SK-N-SH treated with all-trans-retinoic acid at 6 μM for 48 hours (cell line): ENCODE results near the gene NPR3.

ENCODE experiments used
- ARNTL ChIP-seq: fragments of 450-650 bp; formaldehyde crosslinking; IDR thresholded peaks from 2 replicates; pipeline ENCODE4 v1.5.0; 2020; ENCODE audit warnings: low read depth, mild to moderate bottlenecking, moderate library complexity, borderline replicate concordance
- CSDC2 ChIP-seq: fragments of 250-450 bp; sonication (Bioruptor Pico); IDR thresholded peaks from 2 replicates; pipeline ENCODE4 v1.5.0; 2020; ENCODE audit warnings: mild to moderate bottlenecking, moderate library complexity
- ESRRG ChIP-seq: fragments of 250-450 bp; sonication (Bioruptor Pico); IDR thresholded peaks from 2 replicates; pipeline ENCODE4 v1.6.1; 2021; ENCODE audit warnings: mild to moderate bottlenecking
- PPARA ChIP-seq: fragments of 250-450 bp; sonication (Bioruptor Pico); IDR thresholded peaks from 2 replicates; pipeline ENCODE4 v1.5.0; 2020; ENCODE audit warnings: mild to moderate bottlenecking, borderline replicate concordance
- RARB ChIP-seq: fragments of 250-450 bp; sonication (Bioruptor Pico); IDR thresholded peaks from 2 replicates; pipeline ENCODE4 v1.8.0; 2021; ENCODE audit warnings: mild to moderate bottlenecking, moderate library complexity
- TOX ChIP-seq: fragments of 250-450 bp; sonication (Bioruptor Pico); IDR thresholded peaks from 2 replicates; pipeline ENCODE4 v1.8.0; 2021; ENCODE audit warnings: mild to moderate bottlenecking, moderate library complexity, borderline replicate concordance
- ZC3H10 ChIP-seq: fragments of 250-450 bp; sonication (Bioruptor Pico); IDR thresholded peaks from 2 replicates; pipeline ENCODE4 v1.5.1; 2021; ENCODE audit warnings: mild to moderate bottlenecking, moderate library complexity
- ZFP3 ChIP-seq: fragments of 250-450 bp; sonication (Bioruptor Pico); IDR thresholded peaks from 2 replicates; pipeline ENCODE4 v1.5.0; 2020; ENCODE audit warnings: mild to moderate bottlenecking, moderate library complexity
- ZNF8 ChIP-seq: fragments of 450-650 bp; formaldehyde crosslinking; IDR thresholded peaks from 2 replicates; pipeline ENCODE4 v1.5.0; 2020; ENCODE audit warnings: mild to moderate bottlenecking, moderate library complexity
- TF ChIP-seq, protein P1 (sequence below): fragments of 250-450 bp; sonication (Bioruptor Pico); IDR thresholded peaks from 2 replicates; pipeline ENCODE4 v1.8.0; 2020; ENCODE audit warnings: mild to moderate bottlenecking, moderate library complexity, borderline replicate concordance
- TF ChIP-seq, protein P2 (sequence below): fragments of 250-450 bp; sonication (Bioruptor Pico); IDR thresholded peaks from 2 replicates; pipeline ENCODE4 v1.8.0; 2021; ENCODE audit warnings: low read depth, mild to moderate bottlenecking, moderate library complexity, borderline replicate concordance
- TF ChIP-seq, protein P3 (sequence below): fragments of 250-450 bp; sonication (Bioruptor Pico); IDR thresholded peaks from 2 replicates; pipeline ENCODE4 v1.5.1; 2020; ENCODE audit warnings: low read depth, mild to moderate bottlenecking, moderate library complexity

DNA sequence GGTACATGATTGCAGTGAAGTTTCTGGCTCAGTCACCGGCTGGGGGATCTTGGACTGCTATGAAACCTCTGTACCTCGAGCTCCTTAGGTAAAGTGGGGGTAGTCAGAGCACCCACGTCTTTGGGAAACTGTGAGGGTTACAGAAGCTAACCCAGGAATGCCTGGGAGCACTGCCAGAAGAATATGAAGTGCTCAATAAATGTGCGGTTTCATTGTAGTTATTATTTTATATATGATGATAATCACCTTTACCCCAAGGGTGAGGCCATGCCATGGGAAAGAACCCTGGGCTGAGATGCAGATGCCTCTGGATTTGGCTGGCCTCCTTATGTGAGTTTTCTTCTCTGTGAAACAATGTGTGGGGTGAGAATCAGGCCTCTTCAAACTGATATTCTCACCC, 3.7 kb downstream of the NPR3 start:
- no peak for TF ChIP-seq ARNTL (CRISPR knock-in tag)
- TF ChIP-seq ZC3H10 = no peak
- no peak for TF ChIP-seq TOX
- TF ChIP-seq PPARA (CRISPR knock-in tag) = no peak
- TF ChIP-seq RARB (CRISPR knock-in tag) = no peak
- TF ChIP-seq, protein P1, sequence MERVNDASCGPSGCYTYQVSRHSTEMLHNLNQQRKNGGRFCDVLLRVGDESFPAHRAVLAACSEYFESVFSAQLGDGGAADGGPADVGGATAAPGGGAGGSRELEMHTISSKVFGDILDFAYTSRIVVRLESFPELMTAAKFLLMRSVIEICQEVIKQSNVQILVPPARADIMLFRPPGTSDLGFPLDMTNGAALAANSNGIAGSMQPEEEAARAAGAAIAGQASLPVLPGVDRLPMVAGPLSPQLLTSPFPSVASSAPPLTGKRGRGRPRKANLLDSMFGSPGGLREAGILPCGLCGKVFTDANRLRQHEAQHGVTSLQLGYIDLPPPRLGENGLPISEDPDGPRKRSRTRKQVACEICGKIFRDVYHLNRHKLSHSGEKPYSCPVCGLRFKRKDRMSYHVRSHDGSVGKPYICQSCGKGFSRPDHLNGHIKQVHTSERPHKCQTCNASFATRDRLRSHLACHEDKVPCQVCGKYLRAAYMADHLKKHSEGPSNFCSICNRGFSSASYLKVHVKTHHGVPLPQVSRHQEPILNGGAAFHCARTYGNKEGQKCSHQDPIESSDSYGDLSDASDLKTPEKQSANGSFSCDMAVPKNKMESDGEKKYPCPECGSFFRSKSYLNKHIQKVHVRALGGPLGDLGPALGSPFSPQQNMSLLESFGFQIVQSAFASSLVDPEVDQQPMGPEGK (CRISPR knock-in tag) = no peak
- TF ChIP-seq, protein P2, sequence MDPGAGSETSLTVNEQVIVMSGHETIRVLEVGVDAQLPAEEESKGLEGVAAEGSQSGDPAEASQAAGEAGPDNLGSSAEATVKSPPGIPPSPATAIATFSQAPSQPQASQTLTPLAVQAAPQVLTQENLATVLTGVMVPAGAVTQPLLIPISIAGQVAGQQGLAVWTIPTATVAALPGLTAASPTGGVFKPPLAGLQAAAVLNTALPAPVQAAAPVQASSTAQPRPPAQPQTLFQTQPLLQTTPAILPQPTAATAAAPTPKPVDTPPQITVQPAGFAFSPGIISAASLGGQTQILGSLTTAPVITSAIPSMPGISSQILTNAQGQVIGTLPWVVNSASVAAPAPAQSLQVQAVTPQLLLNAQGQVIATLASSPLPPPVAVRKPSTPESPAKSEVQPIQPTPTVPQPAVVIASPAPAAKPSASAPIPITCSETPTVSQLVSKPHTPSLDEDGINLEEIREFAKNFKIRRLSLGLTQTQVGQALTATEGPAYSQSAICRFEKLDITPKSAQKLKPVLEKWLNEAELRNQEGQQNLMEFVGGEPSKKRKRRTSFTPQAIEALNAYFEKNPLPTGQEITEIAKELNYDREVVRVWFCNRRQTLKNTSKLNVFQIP (CRISPR knock-in tag) = no peak
- TF ChIP-seq ZFP3 = no peak
- TF ChIP-seq, protein P3, sequence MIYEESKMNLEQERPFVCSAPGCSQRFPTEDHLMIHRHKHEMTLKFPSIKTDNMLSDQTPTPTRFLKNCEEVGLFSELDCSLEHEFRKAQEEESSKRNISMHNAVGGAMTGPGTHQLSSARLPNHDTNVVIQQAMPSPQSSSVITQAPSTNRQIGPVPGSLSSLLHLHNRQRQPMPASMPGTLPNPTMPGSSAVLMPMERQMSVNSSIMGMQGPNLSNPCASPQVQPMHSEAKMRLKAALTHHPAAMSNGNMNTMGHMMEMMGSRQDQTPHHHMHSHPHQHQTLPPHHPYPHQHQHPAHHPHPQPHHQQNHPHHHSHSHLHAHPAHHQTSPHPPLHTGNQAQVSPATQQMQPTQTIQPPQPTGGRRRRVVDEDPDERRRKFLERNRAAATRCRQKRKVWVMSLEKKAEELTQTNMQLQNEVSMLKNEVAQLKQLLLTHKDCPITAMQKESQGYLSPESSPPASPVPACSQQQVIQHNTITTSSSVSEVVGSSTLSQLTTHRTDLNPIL (CRISPR knock-in tag) = no peak
- TF ChIP-seq ESRRG (CRISPR knock-in tag) = no peak
- no peak for TF ChIP-seq ZNF8 (CRISPR knock-in tag)
- no peak for TF ChIP-seq CSDC2
